IMR-90 (cell line): ENCODE data around the gene STMN3. TPM values are rescaled to one million over a fixed set of nuclear protein-coding genes. Genes with fewer than 3 reads are reported as not detected.
A peak's percentile ranks its signal among the peaks of the same experiment; 100 is the strongest.

Experiments
- ATAC-seq: fragments of 200-7000 bp; cut with Tn5 transposase; 2 replicates; pipeline ENCODE4 v1.9.1; 2020; ENCODE audit warnings: low read depth, mild to moderate bottlenecking, moderate library complexity
- BruUV-seq: library from RNA; stranded (reverse); fragments of 400-500 nt; replicated peaks from 2 replicates; lab custom pipeline; 2021; lab: Mats Ljungman, UMichigan
- CTCF ChIA-PET: fragments of 300-600 bp; formaldehyde crosslinking; extraction: SDS; loops from one replicate; lab custom pipeline; 2021; ENCODE audit warnings: antibody characterized with exemption; lab: Yijun Ruan, JAX
- POLR2A ChIA-PET: fragments of 300-600 bp; sonication (Branson Sonifier 250); formaldehyde crosslinking; loops from one replicate; lab custom pipeline; 2022; ENCODE audit warnings: antibody characterized with exemption; ENCODE audit not compliant: unreplicated experiment; lab: Charles Lee
- DNase-seq: peaks from one replicate; pipeline ENCODE4 v3.0.0; 2013
- H2AFZ ChIP-seq: replicated peaks from 2 replicates; pipeline ENCODE3; 2013; ENCODE audit warnings: low read length, mild to moderate bottlenecking; ENCODE audit not compliant: poor library complexity
- H2AK5ac ChIP-seq: 2 replicates; pipeline ENCODE4 v1.6.1; 2013; ENCODE audit warnings: low read depth, low read length, inconsistent platforms
- H2AK9ac ChIP-seq: replicated peaks from 2 replicates; pipeline ENCODE3; 2013; ENCODE audit warnings: mild to moderate bottlenecking, low read depth, low read length, moderate library complexity; ENCODE audit not compliant: poor library complexity
- H2BK120ac ChIP-seq: 2 replicates; pipeline ENCODE4 v1.6.1; 2013; ENCODE audit warnings: low read depth, low read length, inconsistent platforms
- H2BK15ac ChIP-seq: 3 replicates; pipeline ENCODE4 v1.6.1; 2013; ENCODE audit warnings: low read depth, low read length, inconsistent platforms
- H2BK20ac ChIP-seq: 2 replicates; pipeline ENCODE4 v1.6.1; 2013; ENCODE audit warnings: low read depth, mild to moderate bottlenecking, inconsistent platforms, low read length, moderate library complexity
- H2BK5ac ChIP-seq: 2 replicates; pipeline ENCODE4 v1.6.1; 2013; ENCODE audit warnings: mild to moderate bottlenecking, low read depth, low read length, inconsistent platforms; ENCODE audit not compliant: poor library complexity, severe bottlenecking
- H3K14ac ChIP-seq: replicated peaks from 2 replicates; pipeline ENCODE4 v1.6.1; 2013; ENCODE audit warnings: low read depth, low read length, inconsistent platforms
- H3K18ac ChIP-seq: 2 replicates; pipeline ENCODE4 v1.6.1; 2013; ENCODE audit warnings: low read depth, low read length, control low read depth
- H3K23ac ChIP-seq: 2 replicates; pipeline ENCODE4 v1.6.1; 2013; ENCODE audit warnings: low read depth, low read length, inconsistent platforms
- H3K27ac ChIP-seq: 2 replicates; pipeline ENCODE4 v1.5.1; 2013; ENCODE audit warnings: mild to moderate bottlenecking, control low read depth, low read length; ENCODE audit not compliant: insufficient read depth
- H3K27me3 ChIP-seq: 2 replicates; pipeline ENCODE4 v1.6.1; 2013; ENCODE audit warnings: low read length; ENCODE audit not compliant: control insufficient read depth, insufficient read depth
- H3K36me3 ChIP-seq: 2 replicates; pipeline ENCODE4 v1.6.1; 2013; ENCODE audit warnings: low read length, mixed read lengths; ENCODE audit not compliant: control insufficient read depth, insufficient read depth
- H3K4ac ChIP-seq: 2 replicates; pipeline ENCODE4 v1.6.1; 2013; ENCODE audit warnings: low read depth, low read length, inconsistent platforms
- H3K4me1 ChIP-seq: 2 replicates; pipeline ENCODE4 v1.6.1; 2013; ENCODE audit warnings: low read length, mixed read lengths; ENCODE audit not compliant: control insufficient read depth, insufficient read depth
- H3K4me2 ChIP-seq: 2 replicates; pipeline ENCODE4 v1.6.1; 2013; ENCODE audit warnings: low read depth, mild to moderate bottlenecking, control low read depth, low read length, moderate library complexity
- H3K4me3 ChIP-seq: 2 replicates; pipeline ENCODE4 v1.5.1; 2013; ENCODE audit warnings: low read depth, mild to moderate bottlenecking, control low read depth, low read length, moderate library complexity; ENCODE audit not compliant: insufficient read depth
- H3K56ac ChIP-seq: 2 replicates; pipeline ENCODE4 v1.6.1; 2013; ENCODE audit warnings: low read length, inconsistent platforms; ENCODE audit not compliant: insufficient read depth; ENCODE audit errors: extremely low read depth
- H3K79me1 ChIP-seq, 2 experiments: 2 replicates each; pipeline ENCODE4 v1.6.1; 2013; ENCODE audit warnings: low read length in 2 of 2, inconsistent platforms in 1 of 2, low read depth in 1 of 2
- H3K9ac ChIP-seq: 2 replicates; pipeline ENCODE4 v1.6.1; 2013; ENCODE audit warnings: low read depth, low read length, control low read depth
- H3K9me1 ChIP-seq: 2 replicates; pipeline ENCODE4 v1.6.1; 2013; ENCODE audit warnings: low read length, inconsistent platforms; ENCODE audit not compliant: insufficient read depth
- H3K9me3 ChIP-seq: 2 replicates; pipeline ENCODE4 v1.6.1; 2013; ENCODE audit warnings: low read length; ENCODE audit not compliant: control insufficient read depth, insufficient read depth
- H4K20me1 ChIP-seq: 2 replicates; pipeline ENCODE4 v1.6.1; 2013; ENCODE audit warnings: low read length, inconsistent platforms; ENCODE audit not compliant: insufficient read depth
- H4K5ac ChIP-seq: 2 replicates; pipeline ENCODE4 v1.6.1; 2013; ENCODE audit warnings: mild to moderate bottlenecking, low read depth, low read length, control low read depth
- H4K8ac ChIP-seq, 2 experiments: 2 replicates each; pipeline ENCODE4 v1.6.1; 2013; ENCODE audit warnings: low read depth in 2 of 2, low read length in 2 of 2, control low read depth in 1 of 2, inconsistent platforms in 1 of 2
- H4K91ac ChIP-seq: 2 replicates; pipeline ENCODE4 v1.6.1; 2013; ENCODE audit warnings: low read depth, low read length, inconsistent platforms; ENCODE audit not compliant: insufficient read depth
- CEBPB ChIP-seq: IDR thresholded peaks from 2 replicates; pipeline ENCODE4 v1.6.1; 2012; ENCODE audit warnings: low read depth, low read length, improper control_type of control experiment
- CHD1 ChIP-seq: IDR thresholded peaks from 2 replicates; pipeline ENCODE4 v1.6.1; 2012; ENCODE audit warnings: low read depth, low read length, improper control_type of control experiment
- FOS ChIP-seq: fragments of 150-350 bp; IDR thresholded peaks from 2 replicates; pipeline ENCODE4 v1.6.1; 2016; ENCODE audit warnings: low read depth, low read length
- MAFK ChIP-seq: IDR thresholded peaks from 2 replicates; pipeline ENCODE4 v1.6.1; 2012; ENCODE audit warnings: low read depth, low read length, improper control_type of control experiment
- MAZ ChIP-seq: IDR thresholded peaks from 2 replicates; pipeline ENCODE4 v1.6.1; 2012; ENCODE audit warnings: low read depth, mild to moderate bottlenecking, low read length, improper control_type of control experiment, moderate library complexity, borderline replicate concordance
- MXI1 ChIP-seq: IDR thresholded peaks from 2 replicates; pipeline ENCODE4 v1.6.1; 2012; ENCODE audit warnings: low read depth, mild to moderate bottlenecking, low read length, moderate library complexity, borderline replicate concordance
- NFE2L2 ChIP-seq: fragments of 150-350 bp; IDR thresholded peaks from 2 replicates; pipeline ENCODE4 v1.6.1; 2016; ENCODE audit warnings: low read depth, mild to moderate bottlenecking, low read length
- POLR2A ChIP-seq: IDR thresholded peaks from 2 replicates; pipeline ENCODE4 v1.6.1; 2012; ENCODE audit warnings: mild to moderate bottlenecking, low read depth, low read length
- RAD21 ChIP-seq: IDR thresholded peaks from 2 replicates; pipeline ENCODE4 v1.6.1; 2012; ENCODE audit warnings: low read length, improper control_type of control experiment
- RCOR1 ChIP-seq: IDR thresholded peaks from 2 replicates; pipeline ENCODE4 v1.6.1; 2012; ENCODE audit warnings: mild to moderate bottlenecking, low read length, improper control_type of control experiment; ENCODE audit not compliant: insufficient replicate concordance
- RFX5 ChIP-seq: IDR thresholded peaks from 2 replicates; pipeline ENCODE4 v1.8.0; 2012; ENCODE audit warnings: low read depth, mild to moderate bottlenecking, low read length, moderate library complexity
- SMC3 ChIP-seq: fragments of 150-350 bp; IDR thresholded peaks from 2 replicates; pipeline ENCODE4 v1.6.1; 2016; ENCODE audit warnings: low read depth, mild to moderate bottlenecking, antibody characterized with exemption, low read length, moderate library complexity
- WGBS, 2 experiments: methylation state at CpG; one replicate each; pipeline versions ENCODE4 v1.1.5 to v1.1.7; 2013; ENCODE audit warnings: missing lambda C conversion rate in 2 of 2; ENCODE audit not compliant: insufficient read length in 1 of 2; ENCODE audit errors: extremely low coverage in 2 of 2; 5-methylcytosine and 5-hydroxymethylcytosine counted together
- dilution Hi-C: fragments of 300-500 bp; cut with HindIII; formaldehyde crosslinking; loops from one replicate; pipeline ENCODE4 v1.14.3; 2018; ENCODE audit warnings: low sequenced_read_pairs; ENCODE audit not compliant: unreplicated experiment
- in situ Hi-C: fragments of 300-500 bp; cut with MboI; formaldehyde crosslinking; loops from 3 replicates; pipeline ENCODE4 v1.14.3; 2019; ENCODE audit warnings: low sequenced_read_pairs, inconsistent platforms, mixed read lengths
- intact Hi-C: fragments of 100-400 bp; cut with micrococcal nuclease; formaldehyde crosslinking; loops from 2 replicates; pipeline ENCODE4 v1.10.0; 2022
- polyA plus RNA-seq, 3 experiments: library from polyadenylated mRNA; depleted of rRNA; stranded (reverse); fragments of >200 nt; gene quantifications; 2 replicates each; pipeline ENCODE4 v1.2.3, GENCODE V29; 2012; ENCODE audit warnings: low replicate concordance in 1 of 3
- total RNA-seq: library from RNA; depleted of rRNA; stranded (reverse); fragments of >200 nt; gene quantifications from 2 replicates; pipeline ENCODE4 v1.2.3, GENCODE V29; 2012
- TF ChIP-seq, protein P1 (sequence below): conservative IDR thresholded peaks from 2 replicates; pipeline ENCODE4 v1.5.1; 2012; ENCODE audit warnings: mild to moderate bottlenecking, low read depth, low read length, improper control_type of control experiment
- TF ChIP-seq, protein P2 (sequence below): fragments of 150-350 bp; IDR thresholded peaks from 2 replicates; pipeline ENCODE4 v1.6.1; 2017; ENCODE audit warnings: mild to moderate bottlenecking, antibody characterized with exemption, low read length, low read depth
- TF ChIP-seq, protein P3 (sequence below): fragments of 150-350 bp; IDR thresholded peaks from 2 replicates; pipeline ENCODE4 v1.6.1; 2016; ENCODE audit warnings: low read depth, mild to moderate bottlenecking, low read length, moderate library complexity, borderline replicate concordance

The STMN3 gene
- total and polyA plus RNA-seq, 2 of the 4 experiments (the other 2 are of a cell fraction) = 20.3 to 62.3 TPM

DNA sequence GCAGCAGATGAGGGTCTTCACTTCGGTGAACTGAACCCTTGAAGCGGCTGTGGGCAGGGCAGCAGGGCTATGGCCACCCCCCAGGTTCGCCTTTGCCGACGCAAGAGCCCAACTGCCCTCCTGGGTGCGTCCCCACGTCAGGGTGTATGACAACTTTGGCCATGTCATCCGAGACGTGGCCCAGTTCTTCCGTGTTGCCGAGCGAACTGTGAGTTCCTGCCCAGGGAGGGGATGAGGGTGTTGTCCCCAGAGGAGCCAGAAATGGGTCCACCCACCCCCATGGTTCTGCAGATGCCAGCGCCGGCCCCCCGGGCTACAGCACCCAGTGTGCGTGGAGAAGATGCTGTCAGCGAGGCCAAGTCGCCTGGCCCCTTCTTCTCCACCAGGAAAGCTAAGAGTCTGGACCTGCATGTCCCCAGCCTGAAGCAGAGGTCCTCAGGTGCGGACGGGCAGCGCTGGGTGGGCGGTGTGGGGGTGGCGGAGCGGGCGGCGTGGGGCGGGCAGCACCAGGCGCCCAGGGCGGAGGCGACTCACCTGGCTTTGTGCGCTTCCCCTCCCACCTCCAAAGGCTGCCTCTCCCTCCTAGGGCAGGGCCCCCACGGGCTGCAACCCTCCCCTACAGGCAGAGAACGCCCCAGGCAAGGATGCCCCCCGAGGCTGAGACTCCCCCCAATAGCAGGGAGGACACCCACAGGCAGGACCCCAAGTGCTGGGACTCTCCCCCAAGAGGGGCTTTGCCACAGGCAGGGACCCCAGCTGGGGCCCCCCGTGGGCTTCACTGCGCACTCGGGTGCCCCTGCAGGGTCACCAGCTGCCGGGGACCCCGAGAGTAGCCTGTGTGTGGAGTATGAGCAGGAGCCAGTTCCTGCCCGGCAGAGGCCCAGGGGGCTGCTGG lies 37.0 kb upstream of the STMN3 start:
- no peak overlapping the region for H2BK20ac ChIP-seq
- 97% methylated on average over 13 of the region's 40 CpGs; no CpG with 5 or more reads in 1 of the 2 experiments for WGBS, 2 experiments
- CTCF ChIA-PET = no interaction called here
- peak overlapping the region; percentile 50 for H2AK9ac ChIP-seq
- H3K9me1 ChIP-seq = peaks cover 14% of the 10 kb centered on the region
- no peak overlapping the region for H3K4me3 ChIP-seq
- in situ Hi-C loops = no loop called here
- no TSS peak for BruUV-seq
- no peak overlapping the region for H3K4ac ChIP-seq
- no peak overlapping the region for H2BK120ac ChIP-seq
- dilution Hi-C loops = no loop called here
- no peak overlapping the region for H3K27ac ChIP-seq
- peaks cover 6% of the 10 kb centered on the region; the same call in 1 of the 2 replicates for H3K36me3 ChIP-seq
- POLR2A ChIA-PET = no interaction called here
- H4K8ac ChIP-seq = no peak overlapping the region
- no peak overlapping the region for H3K23ac ChIP-seq
- H3K14ac ChIP-seq = no peak overlapping the region
- no peak overlapping the region for H3K18ac ChIP-seq
- peaks cover 0 to 23% of the 10 kb centered on the region in 2 experiments; a peak in 2 of 4 replicates for H3K79me1 ChIP-seq
- no peaks in the 10 kb centered on the region for H4K20me1 ChIP-seq
- no peak overlapping the region for H4K91ac ChIP-seq
- ATAC-seq (no peak), DNase-seq (no peak)
- H3K9ac ChIP-seq = no peak overlapping the region
- no peak overlapping the region for H2AK5ac ChIP-seq
- no peak overlapping the region for H2BK5ac ChIP-seq
- intact Hi-C loops = no loop called here
- no peak overlapping the region for H3K56ac ChIP-seq
- no peak overlapping the region for H4K5ac ChIP-seq
- no peaks in the 10 kb centered on the region for H3K27me3 ChIP-seq
- H2AFZ ChIP-seq = peak overlapping the region; percentile 21
- H3K4me2 ChIP-seq = no peak overlapping the region
- H3K4me1 ChIP-seq = peaks cover 15% of the 10 kb centered on the region
- no peak overlapping the region for H2BK15ac ChIP-seq
- no peaks in the 10 kb centered on the region for H3K9me3 ChIP-seq
- TF ChIP-seq RAD21 = no peak
- TF ChIP-seq RCOR1 = no peak
- TF ChIP-seq MAZ = no peak
- TF ChIP-seq, protein P1, sequence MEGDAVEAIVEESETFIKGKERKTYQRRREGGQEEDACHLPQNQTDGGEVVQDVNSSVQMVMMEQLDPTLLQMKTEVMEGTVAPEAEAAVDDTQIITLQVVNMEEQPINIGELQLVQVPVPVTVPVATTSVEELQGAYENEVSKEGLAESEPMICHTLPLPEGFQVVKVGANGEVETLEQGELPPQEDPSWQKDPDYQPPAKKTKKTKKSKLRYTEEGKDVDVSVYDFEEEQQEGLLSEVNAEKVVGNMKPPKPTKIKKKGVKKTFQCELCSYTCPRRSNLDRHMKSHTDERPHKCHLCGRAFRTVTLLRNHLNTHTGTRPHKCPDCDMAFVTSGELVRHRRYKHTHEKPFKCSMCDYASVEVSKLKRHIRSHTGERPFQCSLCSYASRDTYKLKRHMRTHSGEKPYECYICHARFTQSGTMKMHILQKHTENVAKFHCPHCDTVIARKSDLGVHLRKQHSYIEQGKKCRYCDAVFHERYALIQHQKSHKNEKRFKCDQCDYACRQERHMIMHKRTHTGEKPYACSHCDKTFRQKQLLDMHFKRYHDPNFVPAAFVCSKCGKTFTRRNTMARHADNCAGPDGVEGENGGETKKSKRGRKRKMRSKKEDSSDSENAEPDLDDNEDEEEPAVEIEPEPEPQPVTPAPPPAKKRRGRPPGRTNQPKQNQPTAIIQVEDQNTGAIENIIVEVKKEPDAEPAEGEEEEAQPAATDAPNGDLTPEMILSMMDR = no peak
- TF ChIP-seq SMC3 = no peak
- no peak for TF ChIP-seq MAFK
- TF ChIP-seq, protein P2, sequence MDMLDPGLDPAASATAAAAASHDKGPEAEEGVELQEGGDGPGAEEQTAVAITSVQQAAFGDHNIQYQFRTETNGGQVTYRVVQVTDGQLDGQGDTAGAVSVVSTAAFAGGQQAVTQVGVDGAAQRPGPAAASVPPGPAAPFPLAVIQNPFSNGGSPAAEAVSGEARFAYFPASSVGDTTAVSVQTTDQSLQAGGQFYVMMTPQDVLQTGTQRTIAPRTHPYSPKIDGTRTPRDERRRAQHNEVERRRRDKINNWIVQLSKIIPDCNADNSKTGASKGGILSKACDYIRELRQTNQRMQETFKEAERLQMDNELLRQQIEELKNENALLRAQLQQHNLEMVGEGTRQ = no peak
- TF ChIP-seq CHD1 = no peak
- TF ChIP-seq, protein P3, sequence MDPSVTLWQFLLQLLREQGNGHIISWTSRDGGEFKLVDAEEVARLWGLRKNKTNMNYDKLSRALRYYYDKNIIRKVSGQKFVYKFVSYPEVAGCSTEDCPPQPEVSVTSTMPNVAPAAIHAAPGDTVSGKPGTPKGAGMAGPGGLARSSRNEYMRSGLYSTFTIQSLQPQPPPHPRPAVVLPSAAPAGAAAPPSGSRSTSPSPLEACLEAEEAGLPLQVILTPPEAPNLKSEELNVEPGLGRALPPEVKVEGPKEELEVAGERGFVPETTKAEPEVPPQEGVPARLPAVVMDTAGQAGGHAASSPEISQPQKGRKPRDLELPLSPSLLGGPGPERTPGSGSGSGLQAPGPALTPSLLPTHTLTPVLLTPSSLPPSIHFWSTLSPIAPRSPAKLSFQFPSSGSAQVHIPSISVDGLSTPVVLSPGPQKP = no peak
- no peak for TF ChIP-seq CEBPB
- TF ChIP-seq NFE2L2 = no peak
- no peak for TF ChIP-seq RFX5
- no peak for TF ChIP-seq POLR2A
- TF ChIP-seq FOS = no peak
- TF ChIP-seq MXI1 = no peak
